ENCODE data around the gene PROSER2.

GRCh38 chr10:11870461-11870780 lies 47.3 kb downstream of the PROSER2 start:
- no peak for TF ChIP-seq CTCF (IDR thresholded peaks at IDR 0.05; ENCODE audit: low read depth, low read length)
- TF ChIP-seq EZH2phosphoT487 (IDR thresholded peaks at IDR 0.05; ENCODE audit: low read depth) = no peak

Data from OCI-LY3 (cell line).